ENCODE measurements around the gene ANKS1B. TPM values are rescaled to one million over a fixed set of nuclear protein-coding genes. Genes with fewer than 3 reads are reported as not detected.

ANKS1B gene
- total RNA-seq, 1 experiment from 2014 or later, result 0.61 TPM

- intact Hi-C loops (cut with micrococcal nuclease; ENCODE audit: unreplicated experiment), result no loop called here
- H3K4me1 Mint-ChIP-seq (ENCODE audit: low read depth, unreplicated experiment), result no peaks in the 10 kb centered on the region
- Histone ChIP-seq H3K36me3 (ENCODE audit: control insufficient read depth, insufficient read depth, low read length) (no peaks in the 10 kb centered on the region), H3K27me3 (replicated peaks; ENCODE audit: control insufficient read depth, insufficient read depth, low read length) (no peaks in the 10 kb centered on the region), H3K4me1 (no peaks in the 10 kb centered on the region), H3K9me3 (no peaks in the 10 kb centered on the region), H3K4me3 (ENCODE audit: low read depth, low read length) (no peak overlapping the region)
- H3K9me3 Mint-ChIP-seq (ENCODE audit: unreplicated experiment), result no peaks in the 10 kb centered on the region
- H3K27me3 Mint-ChIP-seq (ENCODE audit: insufficient read depth, unreplicated experiment), result no peaks in the 10 kb centered on the region
- TF ChIP-seq CTCF (IDR thresholded peaks at IDR 0.05; ENCODE audit: insufficient read depth in 1 of 2, low read depth in 1 of 2, low read length in 1 of 2, severe bottlenecking in 1 of 2, unreplicated experiment in 1 of 2), result no peak
- CTCF ChIA-PET, result no interaction called here
- BruUV-seq (replicated peaks), result no TSS peak
- no peaks in the 10 kb centered on the region for H3K36me3 Mint-ChIP-seq (ENCODE audit: insufficient read depth, unreplicated experiment)
- no peak for DNase-seq
- no peak overlapping the region for H3K27ac Mint-ChIP-seq (ENCODE audit: unreplicated experiment)
- no peak overlapping the region for H3K4me3 Mint-ChIP-seq (ENCODE audit: unreplicated experiment)
- POLR2A ChIA-PET, result no interaction called here
These were observed 410.8 kb downstream of the ANKS1B start for GRCh38 chr12:99573980-99574379.

GRCh38 chr12:99567072-99567471 lies 417.7 kb downstream of the ANKS1B start:
- H3K9me3 Mint-ChIP-seq (ENCODE audit: unreplicated experiment), result no peaks in the 10 kb centered on the region
- intact Hi-C loops (cut with micrococcal nuclease; ENCODE audit: unreplicated experiment), result no loop called here
- DNase-seq, result no peak
- H3K9me3 ChIP-seq, result no peaks in the 10 kb centered on the region
- no peak overlapping the region for H3K27ac Mint-ChIP-seq (ENCODE audit: unreplicated experiment)
- no peaks in the 10 kb centered on the region for H3K27me3 ChIP-seq (replicated peaks; ENCODE audit: control insufficient read depth, insufficient read depth, low read length)
- H3K4me1 ChIP-seq, result no peaks in the 10 kb centered on the region
- H3K4me3 Mint-ChIP-seq (ENCODE audit: unreplicated experiment), result no peak overlapping the region
- TF ChIP-seq CTCF (IDR thresholded peaks at IDR 0.05; ENCODE audit: insufficient read depth in 1 of 2, low read depth in 1 of 2, low read length in 1 of 2, severe bottlenecking in 1 of 2, unreplicated experiment in 1 of 2), result no peak
- H3K36me3 ChIP-seq (ENCODE audit: control insufficient read depth, insufficient read depth, low read length), result no peaks in the 10 kb centered on the region
- BruUV-seq (replicated peaks), result no TSS peak
- H3K36me3 Mint-ChIP-seq (ENCODE audit: insufficient read depth, unreplicated experiment), result no peaks in the 10 kb centered on the region
- CTCF ChIA-PET, result no interaction called here
- POLR2A ChIA-PET, result no interaction called here
- H3K4me3 ChIP-seq (ENCODE audit: low read depth, low read length), result no peak overlapping the region
- no peaks in the 10 kb centered on the region for H3K27me3 Mint-ChIP-seq (ENCODE audit: insufficient read depth, unreplicated experiment)
- H3K4me1 Mint-ChIP-seq (ENCODE audit: low read depth, unreplicated experiment), result no peaks in the 10 kb centered on the region

GRCh38 chr12:99558109-99558508 lies 426.6 kb downstream of the ANKS1B start:
- intact Hi-C loops (cut with micrococcal nuclease; ENCODE audit: unreplicated experiment), result no loop called here
- ChIA-PET CTCF (no interaction called here), POLR2A (no interaction called here)
- Mint-ChIP-seq H3K27me3 (ENCODE audit: insufficient read depth, unreplicated experiment) (peaks cover 4% of the 10 kb centered on the region), H3K4me3 (ENCODE audit: unreplicated experiment) (no peak overlapping the region), H3K36me3 (ENCODE audit: insufficient read depth, unreplicated experiment) (no peaks in the 10 kb centered on the region), H3K4me1 (ENCODE audit: low read depth, unreplicated experiment) (no peaks in the 10 kb centered on the region), H3K27ac (ENCODE audit: unreplicated experiment) (no peak overlapping the region), H3K9me3 (ENCODE audit: unreplicated experiment) (no peaks in the 10 kb centered on the region)
- no peak for DNase-seq
- Histone ChIP-seq H3K27me3 (replicated peaks; ENCODE audit: control insufficient read depth, insufficient read depth, low read length) (no peaks in the 10 kb centered on the region), H3K4me1 (no peaks in the 10 kb centered on the region), H3K4me3 (ENCODE audit: low read depth, low read length) (no peak overlapping the region), H3K36me3 (ENCODE audit: control insufficient read depth, insufficient read depth, low read length) (no peaks in the 10 kb centered on the region), H3K9me3 (no peaks in the 10 kb centered on the region)
- no peak for TF ChIP-seq CTCF (IDR thresholded peaks at IDR 0.05; ENCODE audit: insufficient read depth in 1 of 2, low read depth in 1 of 2, low read length in 1 of 2, severe bottlenecking in 1 of 2, unreplicated experiment in 1 of 2)
- no TSS peak for BruUV-seq (replicated peaks)

Measured in Caco-2 (cell line).